Measurements from ENCODE around the gene RAB11FIP4. TPM values are rescaled to one million over a fixed set of nuclear protein-coding genes. Genes with fewer than 3 reads are reported as not detected.

Gene RAB11FIP4
- total and polyA plus RNA-seq, 2 of the 8 experiments (the other 6 are each of a cell fraction or from before 2014, with no cell fraction given) = 21.7 to 53.2 TPM

DNA sequence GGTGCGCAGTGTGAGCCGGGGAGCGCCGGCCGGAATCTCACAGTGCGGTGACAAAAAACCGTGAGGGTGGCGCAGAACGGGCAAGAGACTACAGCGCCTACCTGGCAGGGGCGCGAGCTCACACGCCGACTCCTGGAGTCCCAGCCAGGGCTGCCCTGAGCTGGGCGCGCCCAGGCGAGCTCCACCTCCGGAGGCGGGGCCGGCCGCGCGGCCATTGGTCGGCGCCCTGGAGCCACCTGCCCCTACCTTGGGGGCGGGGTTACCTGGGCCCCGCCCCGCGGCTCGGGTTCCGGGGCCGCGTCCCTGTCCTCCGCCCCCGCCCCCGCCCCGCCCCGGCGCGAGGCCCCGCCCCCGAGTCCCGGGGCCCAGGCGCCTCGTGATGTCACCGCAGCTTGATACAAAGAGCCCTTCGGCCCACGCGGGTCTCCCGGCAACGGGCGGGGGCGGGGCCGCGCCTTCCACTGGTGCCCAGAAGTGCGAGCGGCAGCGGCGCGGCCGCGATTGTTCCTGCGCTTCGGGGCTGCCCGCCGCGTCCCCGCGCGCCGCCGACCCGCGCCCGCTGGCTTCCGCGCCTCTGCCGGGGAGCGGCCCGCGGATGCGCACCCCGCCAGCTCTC is 96.3 kb downstream of the RAB11FIP4 start (continued):
- no peak for TF ChIP-seq CBX5 (IDR thresholded peaks at IDR 0.05; ENCODE audit: low read depth, low read length)
- TF ChIP-seq RAD21 (IDR thresholded peaks at IDR 0.05 in 1 of 2, conservative IDR thresholded peaks at IDR 0.05 in 1 of 2; ENCODE audit: low read depth in 2 of 2, low read length in 2 of 2) = peak in 1 of 2 experiments; percentile 9; a peak in 1 of 4 replicates
- no peak for TF ChIP-seq TCF12 (IDR thresholded peaks at IDR 0.05; ENCODE audit: low read depth, low read length)
